ENCODE measurements around the gene LRRC4C.

Gene LRRC4C

GRCh38 chr11:41414771-41415440 lies 44.5 kb downstream of the LRRC4C start:
- no peak for DNase-seq

GRCh38 chr11:41413843-41414242 lies 45.6 kb downstream of the LRRC4C start:
- DNase-seq: no peak

GRCh38 chr11:41405812-41406211 lies 53.6 kb downstream of the LRRC4C start:
- DNase-seq: no peak

GRCh38 chr11:41404109-41404508 lies 55.3 kb downstream of the LRRC4C start:
- DNase-seq: no peak

GRCh38 chr11:41403458-41403857 lies 56.0 kb downstream of the LRRC4C start:
- DNase-seq: no peak

GRCh38 chr11:41400819-41401382 lies 58.6 kb downstream of the LRRC4C start:
- no peak for DNase-seq

GRCh38 chr11:41400124-41400523 lies 59.3 kb downstream of the LRRC4C start:
- DNase-seq: no peak

- no peak for DNase-seq
Measured at GRCh38 chr11:41399323-41399722, 60.1 kb downstream of the LRRC4C start.

GRCh38 chr11:41398175-41398574 lies 61.3 kb downstream of the LRRC4C start:
- no peak for DNase-seq

GRCh38 chr11:41394521-41395195 lies 64.8 kb downstream of the LRRC4C start:
- no peak for DNase-seq

- no peak for DNase-seq
Measured at GRCh38 chr11:41392596-41392995, 66.9 kb downstream of the LRRC4C start.

GRCh38 chr11:41389623-41390130 lies 69.8 kb downstream of the LRRC4C start:
- no peak for DNase-seq

- DNase-seq: no peak
Measured at GRCh38 chr11:41384329-41384728, 75.1 kb downstream of the LRRC4C start.

- DNase-seq: no peak
Measured at GRCh38 chr11:41383768-41384167, 75.7 kb downstream of the LRRC4C start.

GRCh38 chr11:41382927-41383326 lies 76.5 kb downstream of the LRRC4C start:
- DNase-seq: no peak

GRCh38 chr11:41379084-41379483 lies 80.4 kb downstream of the LRRC4C start:
- DNase-seq: no peak

GRCh38 chr11:41377709-41378394 lies 81.6 kb downstream of the LRRC4C start:
- DNase-seq: no peak

- no peak for DNase-seq
Measured at GRCh38 chr11:41351825-41352224, 107.6 kb downstream of the LRRC4C start.

- no peak for DNase-seq
Measured at GRCh38 chr11:41346042-41346441, 113.4 kb downstream of the LRRC4C start.

GRCh38 chr11:41334007-41334933 lies 125.2 kb downstream of the LRRC4C start:
- no peak for DNase-seq

- no peak for DNase-seq
Measured at GRCh38 chr11:41333357-41333756, 126.1 kb downstream of the LRRC4C start.

GRCh38 chr11:41328324-41328723 lies 131.1 kb downstream of the LRRC4C start:
- DNase-seq: no peak

Data from activated gamma-delta T cell (primary cell).